NCI-H2081 (cell line): ENCODE measurements around the gene CCDC66.
"Not testable (repeated sequence)": the region's sequence is repeated elsewhere in the genome, so short reads cannot be mapped to it uniquely, and the experiment has no call there.

ENCODE experiments used
- DNase-seq, 2 experiments: peaks; one replicate each; lab custom pipeline; 2025; lab: John Stamatoyannopoulos, UW

CCDC66 gene

DNA sequence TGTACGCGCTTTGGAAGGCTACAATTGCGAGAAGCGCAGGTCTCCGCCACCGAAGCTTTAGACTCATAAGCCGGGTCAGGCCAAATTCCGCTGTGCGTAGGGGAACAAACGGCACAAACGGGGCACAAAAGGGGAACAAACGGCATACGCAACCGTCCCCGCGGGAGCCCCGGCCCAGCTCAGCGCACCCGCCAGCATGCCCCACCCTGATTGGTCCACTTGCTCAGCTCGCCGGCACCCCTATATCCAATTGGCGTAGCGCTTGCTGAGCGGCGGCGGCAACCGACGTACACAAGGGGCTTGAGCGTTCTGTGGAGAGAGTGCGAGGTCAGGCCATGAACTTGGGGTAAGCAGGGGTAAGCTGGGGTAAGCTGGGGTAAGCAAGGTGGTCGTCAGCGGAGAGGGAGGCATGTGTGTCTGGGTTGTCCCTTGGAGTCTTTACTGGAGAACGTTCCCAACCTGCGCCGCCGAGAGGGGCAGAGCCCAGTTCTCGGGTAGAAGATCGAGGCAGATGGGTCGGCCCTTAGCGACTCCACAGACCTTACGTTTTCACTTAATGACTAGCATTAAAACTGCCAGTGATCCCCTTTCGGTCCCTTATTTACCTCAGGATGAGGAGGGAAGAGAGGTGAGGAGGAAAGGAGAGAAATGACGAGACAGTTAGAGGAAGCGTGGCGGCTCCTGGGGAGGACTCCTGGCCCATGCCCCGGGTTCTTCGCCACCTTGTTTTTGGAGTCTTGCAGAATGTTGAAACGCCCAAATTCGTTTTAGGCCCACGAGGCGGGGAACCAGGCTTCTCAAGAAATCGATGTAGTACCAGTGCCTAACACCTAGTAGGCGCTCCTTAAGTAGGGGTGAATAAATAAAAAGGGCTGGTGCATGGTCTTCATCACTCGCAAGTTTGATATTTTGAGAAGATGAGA lies at the start of gene CCDC66:
Gene CCDC66 (plus strand): TSS at position 268 of the 923 bp plus-strand sequence. CDS start 68 bp downstream, at position 336.
- DNase-seq: peak; percentile 73 to 85

DNA sequence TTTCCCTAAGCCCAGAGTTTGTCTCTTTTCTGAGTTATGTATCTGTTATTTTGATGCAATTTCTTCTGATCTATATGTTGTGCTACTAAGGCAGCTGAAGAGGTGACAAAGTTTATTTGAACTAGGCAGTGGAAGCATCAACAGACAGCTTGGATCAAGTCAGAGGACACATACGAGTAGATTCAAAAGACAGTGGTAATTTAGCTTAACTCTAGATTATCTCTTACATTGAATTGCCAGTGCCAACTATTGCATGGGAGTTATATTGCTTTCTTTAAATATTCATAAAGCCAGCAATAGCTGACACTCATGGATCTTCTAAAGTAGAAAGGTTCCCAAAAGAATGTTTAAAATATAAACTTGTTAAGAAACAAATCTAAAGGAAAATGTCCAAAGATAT lies 37.3 kb upstream of the CCDC66 start:
- no peak for DNase-seq

DNA sequence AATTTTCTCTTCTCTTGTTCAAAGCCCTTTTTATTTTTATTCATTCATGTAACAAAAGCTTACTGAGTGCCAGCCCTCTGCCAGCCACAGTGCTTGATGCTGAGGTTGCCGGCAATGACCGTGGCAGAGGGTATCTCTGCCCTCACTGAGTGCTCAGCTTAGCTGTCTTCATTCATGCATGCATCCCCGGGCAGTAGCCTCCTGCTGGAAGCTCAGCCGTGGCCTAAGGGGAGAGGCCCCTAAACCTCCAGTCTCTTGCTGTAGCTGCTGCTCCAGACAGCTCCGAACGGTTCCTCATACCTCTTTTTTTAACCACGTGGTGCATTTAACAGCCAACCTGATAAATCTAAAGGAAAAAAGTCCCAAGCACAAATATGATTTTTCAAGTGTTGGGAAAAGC lies 34.6 kb upstream of the CCDC66 start:
- no peak for DNase-seq

DNA sequence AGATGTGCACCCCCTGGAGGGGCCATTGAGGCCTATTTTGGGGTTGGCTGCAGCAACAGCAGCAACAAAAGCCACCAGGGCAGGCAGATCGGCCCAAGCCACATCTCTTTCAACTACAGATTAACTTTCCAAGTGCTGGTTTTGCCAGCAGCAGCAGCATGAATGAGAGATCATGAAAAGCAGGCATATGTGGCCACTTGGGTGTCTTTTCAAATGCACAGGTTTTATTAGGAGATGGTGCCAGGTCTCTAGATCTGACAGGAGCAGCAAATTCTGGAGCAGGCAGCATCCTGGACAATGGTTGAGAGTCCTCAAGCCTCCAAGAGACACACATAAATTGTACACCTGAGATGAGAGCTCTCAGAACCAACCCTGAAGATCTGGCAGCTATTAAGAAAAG lies 31.7 kb upstream of the CCDC66 start:
- no peak for DNase-seq

DNA sequence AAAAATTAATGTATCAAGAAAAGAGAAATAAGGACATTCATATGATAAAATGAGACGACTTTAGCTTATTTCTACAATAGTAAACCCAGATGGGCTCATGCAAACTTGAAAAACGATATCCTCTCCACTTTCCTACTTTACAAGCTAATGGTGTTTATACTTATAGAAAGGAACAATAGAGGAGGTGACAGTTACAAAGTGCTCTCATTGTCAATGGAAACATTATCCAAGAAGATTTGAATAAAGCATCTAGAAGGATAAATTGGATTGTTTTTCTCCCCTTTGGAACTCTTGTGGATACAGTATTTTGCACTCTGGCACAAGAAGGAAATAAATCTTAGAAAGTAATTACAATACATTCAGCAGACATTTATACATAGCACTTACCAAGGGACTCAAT lies 20.2 kb upstream of the CCDC66 start:
- DNase-seq: peak in 1 of 2 experiments; percentile 7

DNA sequence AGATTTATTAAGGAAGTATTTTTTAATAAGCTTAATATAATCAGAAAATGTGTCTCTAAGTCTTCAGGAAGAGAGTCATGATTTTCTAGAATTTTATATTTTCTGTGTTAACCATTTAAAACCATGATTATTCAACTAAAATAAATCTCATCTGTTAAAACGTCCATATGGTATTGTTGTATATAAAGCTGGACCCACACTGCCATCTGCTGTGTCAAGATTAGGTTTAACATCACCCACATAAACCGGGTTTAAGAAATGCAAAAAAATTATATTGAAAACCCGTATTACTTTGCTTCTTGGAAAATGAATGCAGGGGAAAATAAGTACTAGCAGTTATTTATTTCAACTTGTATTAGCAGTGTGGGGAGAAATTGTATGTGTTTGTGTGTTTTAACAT lies 9.5 kb upstream of the CCDC66 start:
- no peak for DNase-seq

DNA sequence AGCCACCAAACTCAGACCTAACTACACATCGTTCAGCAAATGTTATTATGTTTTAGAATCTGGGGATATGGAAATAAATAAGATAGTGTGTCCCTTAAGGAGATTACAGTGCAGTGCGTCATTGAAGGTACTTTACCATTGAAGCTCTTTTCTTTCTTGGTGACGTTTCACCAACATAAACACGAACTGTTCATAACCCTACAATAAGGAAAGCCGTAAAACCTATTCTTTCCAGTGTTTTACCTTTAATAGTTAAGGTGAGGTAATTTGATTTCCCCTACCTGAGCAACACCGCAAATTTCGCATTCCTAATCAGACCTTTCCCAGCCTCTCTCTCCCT lies 826 bp downstream of the CCDC66 start:
- DNase-seq: no peak

DNA sequence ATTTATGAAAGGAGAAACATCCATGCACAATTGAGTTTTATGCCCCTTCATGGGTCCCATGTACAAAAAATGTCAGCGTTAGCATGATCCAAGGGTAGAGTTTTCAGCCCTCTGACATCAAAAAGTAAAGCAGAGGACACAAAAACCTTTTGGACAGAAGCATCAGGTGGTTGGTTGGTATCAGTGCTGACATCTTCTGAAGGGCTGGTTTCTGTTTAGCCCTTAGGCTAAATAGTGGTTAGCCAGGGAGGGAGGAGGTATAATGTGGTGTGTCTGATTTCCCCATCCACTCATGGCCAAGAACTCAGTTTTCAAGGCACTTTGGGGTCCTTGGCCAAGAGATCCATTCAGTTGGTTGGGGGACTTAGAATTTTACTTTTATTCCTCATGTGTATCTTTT lies 16.5 kb downstream of the CCDC66 start:
- no peak for DNase-seq

DNA sequence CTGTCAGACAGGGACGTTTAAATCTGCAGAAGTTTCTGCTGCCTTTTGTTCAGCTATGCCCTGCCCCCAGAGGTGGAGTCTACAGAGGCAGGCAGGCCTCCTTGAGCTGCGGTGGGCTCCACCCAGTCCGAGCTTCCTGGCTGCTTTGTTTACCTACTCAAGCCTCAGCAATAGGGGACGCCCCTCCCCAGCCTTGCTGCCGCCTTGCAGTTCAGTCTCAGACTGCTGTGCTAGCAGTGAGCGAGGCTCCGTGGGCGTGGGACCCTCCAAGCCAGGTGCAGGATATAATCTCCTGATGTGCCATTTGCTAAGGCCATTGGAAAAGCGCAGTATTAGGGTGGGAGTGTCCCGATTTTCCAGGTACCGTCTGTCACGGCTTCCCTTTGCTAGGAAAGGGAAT lies 25.0 kb downstream of the CCDC66 start:
- DNase-seq: not testable (repeated sequence)

DNA sequence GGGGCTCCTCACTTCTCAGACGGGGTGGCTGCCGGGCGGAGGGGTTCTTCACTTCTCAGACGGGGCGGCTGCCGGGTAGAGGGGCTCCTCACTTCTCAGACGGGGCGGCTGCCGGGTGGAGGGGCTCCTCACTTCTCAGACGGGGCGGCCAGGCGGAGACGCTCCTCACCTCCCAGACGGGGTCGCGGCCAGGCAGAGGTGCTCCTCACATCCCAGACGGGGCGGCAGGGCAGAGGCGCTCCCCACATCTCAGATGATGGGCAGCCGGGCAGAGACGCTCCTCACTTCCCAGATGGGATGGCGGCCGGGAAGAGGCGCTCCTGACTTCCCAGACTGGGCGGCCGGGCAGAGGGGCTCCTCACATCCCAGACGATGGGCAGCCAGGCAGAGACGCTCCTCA lies 27.3 kb downstream of the CCDC66 start:
- DNase-seq: not testable (repeated sequence)

DNA sequence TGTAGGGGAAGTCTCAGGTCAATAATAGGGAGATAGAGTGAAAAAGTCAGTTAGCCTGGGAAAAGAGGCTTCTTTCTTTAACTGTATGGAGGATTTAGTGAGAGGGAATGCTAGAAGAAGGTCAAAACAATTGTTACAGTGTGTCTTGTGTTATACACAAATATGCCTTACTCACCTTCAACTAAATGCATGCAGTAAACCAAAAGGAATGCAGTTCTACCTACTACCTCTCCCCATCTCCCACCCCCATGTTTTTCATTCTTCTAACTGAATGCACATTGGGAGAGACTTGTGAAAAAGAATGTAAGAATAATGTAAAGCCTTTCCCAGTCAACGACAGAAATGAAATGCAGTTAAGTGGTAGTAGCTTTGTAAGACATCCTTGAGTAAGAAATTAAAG lies 33.8 kb downstream of the CCDC66 start:
- DNase-seq: no peak

DNA sequence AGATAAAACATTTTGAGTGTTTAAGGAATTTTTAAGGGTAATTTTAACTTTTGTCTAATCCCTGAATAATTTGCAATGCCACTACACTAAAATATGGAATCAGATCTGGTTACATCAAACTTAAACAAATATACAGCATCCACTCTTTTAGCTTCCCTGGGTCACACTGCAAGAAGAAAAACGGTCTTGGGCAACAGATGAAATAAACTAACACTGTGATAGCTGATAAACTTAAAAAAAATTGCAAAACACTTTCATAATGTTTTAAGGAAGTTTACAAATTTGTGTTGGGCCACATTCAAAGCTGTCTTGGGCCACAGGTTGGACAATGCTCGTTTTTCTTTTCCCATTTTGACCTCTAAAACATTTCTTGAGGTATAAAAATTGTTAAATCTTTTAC lies 34.3 kb downstream of the CCDC66 start:
- DNase-seq: no peak

DNA sequence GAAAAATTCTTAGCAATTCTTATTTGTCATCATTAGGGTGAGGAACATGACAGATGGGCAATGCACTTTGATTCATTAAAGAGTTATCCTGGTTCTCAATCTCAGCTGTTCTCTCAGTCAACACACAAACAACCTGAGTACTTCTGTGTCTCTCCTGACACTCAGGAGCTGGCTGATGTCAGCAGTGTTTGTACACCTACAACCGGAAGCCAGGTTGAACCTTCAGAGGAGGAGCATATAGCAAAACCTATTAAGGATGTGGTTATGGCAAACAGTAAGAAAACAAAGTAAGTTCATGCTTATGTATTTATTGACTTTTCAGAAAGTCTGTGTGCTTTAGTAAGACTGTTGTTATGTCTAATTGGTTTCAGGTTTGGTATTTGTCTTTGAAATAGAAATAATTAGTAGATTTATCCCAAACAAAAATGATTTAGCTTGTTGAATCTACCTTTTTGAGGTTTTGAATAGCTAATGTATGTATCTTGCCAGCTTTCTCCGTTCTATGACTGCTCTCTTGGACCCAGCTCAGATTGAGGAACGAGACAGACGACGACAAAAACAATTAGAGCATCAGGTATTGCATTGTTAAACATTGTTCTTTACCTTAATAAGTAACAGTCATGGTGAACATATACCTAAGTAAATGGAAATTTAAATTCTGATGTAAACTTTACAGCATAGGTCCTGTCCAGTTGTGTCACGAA lies 36.6 kb downstream of the CCDC66 start:
- no peak for DNase-seq

DNA sequence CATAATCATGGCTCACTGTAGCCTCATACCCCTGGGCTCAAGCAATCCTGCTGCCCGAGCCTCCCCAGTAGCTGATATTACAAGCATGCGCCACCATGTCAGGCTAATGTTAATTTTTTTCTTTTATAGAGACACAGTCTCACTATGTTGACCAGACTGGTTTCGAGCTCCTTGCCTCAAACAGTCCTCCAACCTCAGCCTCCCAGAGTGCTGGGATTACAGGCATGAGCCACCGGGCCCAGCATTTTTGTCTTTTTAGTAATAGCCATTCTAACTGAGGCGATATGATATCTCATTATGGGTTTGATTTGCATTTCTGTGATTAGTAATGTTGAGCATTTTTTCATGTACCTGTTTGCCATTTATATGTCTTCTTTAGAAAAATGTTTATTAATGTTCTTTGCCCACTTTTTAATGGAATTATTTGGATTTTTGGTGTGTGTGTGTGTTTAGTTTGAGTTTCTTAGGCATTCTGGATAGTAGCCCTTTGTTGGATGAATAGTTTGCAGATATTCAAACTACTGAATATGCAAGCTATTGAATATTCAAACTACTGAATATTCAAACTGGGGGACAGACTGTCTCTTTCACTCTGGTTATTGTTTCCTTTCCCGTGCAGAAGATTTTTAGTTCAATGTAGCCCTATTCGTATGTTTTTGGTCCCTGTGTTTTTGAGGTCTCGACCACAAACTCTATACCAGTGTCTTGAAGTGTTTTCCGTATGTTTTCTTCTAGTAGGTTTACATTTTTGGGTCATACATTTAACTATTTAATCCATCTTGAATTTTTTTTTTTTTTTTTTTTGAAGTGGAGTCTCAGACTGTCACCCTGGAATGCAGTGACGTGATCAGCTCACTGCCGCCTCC lies 39.2 kb downstream of the CCDC66 start:
- no peak for DNase-seq

DNA sequence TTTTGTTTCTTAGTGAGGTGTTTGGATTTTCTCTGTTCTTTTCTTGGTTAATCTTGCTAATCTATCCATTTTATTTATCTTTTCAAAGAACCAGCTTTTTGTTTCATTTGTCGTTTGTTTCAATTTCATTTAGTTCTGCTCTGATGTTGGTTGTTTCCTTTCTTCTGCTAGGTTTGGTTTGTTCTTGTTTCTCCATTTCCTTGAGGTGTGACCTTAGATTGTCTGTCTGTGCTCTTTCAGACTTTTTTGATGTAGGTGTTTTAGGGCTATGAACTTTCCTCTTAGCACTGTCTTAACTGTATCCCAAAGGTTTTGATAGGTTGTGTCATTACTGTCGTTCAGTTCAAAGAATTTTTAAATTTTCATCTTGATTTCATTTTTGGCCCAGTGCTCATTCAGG lies 51.5 kb downstream of the CCDC66 start:
- DNase-seq: not testable (repeated sequence)

DNA sequence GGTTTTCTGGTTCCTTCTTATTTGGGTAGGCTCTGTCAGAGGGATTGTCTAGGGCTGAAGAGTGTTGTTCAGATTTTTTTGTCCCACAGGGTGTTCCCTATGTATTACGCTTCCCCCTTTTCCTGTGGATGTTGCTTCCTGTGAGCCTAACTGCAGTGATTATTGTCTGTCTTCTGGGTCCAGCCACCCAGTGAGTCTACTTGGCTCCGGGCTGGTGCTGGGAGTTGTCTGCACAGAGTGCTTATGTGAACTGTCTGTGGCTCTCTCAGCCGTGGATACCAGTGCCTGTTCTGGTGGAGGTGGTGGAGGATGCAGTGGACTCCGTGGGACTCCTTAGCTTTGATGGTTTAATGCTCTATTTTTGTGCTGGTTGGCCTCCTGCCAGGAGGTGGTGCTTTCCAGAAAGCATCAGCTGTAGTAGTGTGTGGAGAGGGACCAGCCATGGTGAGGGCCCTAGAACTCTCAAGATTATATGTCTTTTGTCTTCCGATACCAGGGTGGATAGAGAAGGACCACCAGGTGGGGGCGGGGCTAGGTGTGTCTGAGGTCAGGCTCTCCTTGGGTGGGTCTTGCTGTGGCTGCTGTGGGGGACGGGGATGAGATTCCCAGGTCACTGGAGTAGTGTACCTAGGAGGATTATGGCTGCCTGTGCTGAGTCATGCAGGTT lies 53.8 kb downstream of the CCDC66 start:
- no peak for DNase-seq

DNA sequence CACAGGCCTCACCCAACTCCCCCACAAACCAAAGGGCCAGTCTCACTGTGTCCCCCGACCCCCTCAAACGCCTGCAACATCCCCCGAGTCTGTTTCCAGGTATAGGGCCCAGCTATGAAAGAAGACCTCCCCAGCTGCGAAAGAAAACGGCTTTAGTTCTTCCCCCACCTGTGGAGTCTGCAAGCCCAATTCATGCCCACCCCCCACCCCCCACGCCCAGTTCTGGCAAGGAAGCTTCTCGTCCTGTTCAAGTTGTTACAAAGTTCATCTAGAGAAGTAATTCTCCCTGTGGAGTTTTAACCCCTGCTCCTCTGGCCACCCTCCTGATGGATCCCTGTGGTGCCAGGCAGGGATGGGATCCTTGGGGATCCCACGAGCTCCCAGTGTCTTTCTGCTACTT lies 54.4 kb downstream of the CCDC66 start:
- no peak for DNase-seq

DNA sequence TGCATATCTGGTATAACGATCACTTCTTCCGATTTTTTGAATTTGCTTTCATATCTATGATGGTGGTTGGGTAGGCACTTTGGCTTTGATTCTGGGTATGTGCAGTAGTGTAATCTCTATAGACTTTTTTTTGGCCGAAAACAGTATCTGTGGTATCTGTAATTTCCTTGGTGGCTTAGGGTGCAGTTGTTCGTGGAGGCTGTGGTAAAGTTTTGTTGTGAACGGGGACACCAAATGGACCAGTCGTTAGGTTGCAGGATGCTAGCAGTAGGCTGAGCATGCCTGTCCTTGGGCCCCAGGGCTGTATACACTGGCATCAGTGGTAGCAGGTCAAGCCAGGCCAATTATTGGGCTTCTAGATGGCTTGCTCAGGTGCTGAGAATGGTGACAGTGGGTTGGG lies 55.2 kb downstream of the CCDC66 start:
- no peak for DNase-seq

DNA sequence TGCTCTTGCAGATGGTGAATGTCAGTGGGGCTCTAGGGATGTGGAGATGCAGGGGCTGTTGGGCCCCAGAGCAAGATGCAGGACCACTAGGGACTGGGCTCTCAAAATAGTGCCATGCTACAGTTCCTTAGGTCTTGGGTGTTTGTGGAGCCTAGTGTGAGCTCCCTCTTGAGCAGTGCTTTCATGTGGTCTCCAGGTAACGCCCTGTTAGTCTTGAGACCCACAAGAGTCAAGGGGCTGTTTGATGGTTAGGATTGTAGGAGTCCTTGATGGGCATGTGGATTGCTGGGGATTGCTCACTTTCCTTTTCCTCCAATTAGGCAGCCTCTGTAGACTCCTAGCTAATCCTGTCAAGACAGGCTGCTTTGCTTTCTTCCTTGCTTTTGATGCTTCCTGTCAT lies 56.0 kb downstream of the CCDC66 start:
- no peak for DNase-seq

DNA sequence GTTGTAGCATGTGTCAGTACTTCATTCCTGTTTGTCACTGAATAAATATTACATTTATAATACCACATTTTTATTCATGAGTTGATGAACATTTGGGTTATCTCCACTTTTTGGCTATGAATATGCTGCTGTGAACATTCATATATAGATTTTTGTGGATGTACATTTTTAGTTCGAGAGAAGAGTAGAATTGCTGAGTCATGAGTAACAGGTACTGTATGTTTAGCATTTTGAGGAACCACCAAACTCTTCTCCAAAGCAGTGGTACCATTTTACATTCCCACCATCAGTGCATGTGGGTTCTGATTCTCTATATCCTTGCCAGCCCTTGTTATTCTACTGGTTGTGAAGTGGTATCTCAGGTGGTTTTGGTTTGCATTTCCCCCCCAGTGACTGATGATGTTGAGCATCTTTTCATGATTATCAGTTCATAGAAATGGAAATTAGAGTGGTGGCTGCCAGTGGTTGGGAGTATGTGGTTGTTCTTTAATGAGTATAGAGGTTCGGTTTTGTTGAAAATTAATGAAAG lies 59.6 kb downstream of the CCDC66 start:
- no peak for DNase-seq

DNA sequence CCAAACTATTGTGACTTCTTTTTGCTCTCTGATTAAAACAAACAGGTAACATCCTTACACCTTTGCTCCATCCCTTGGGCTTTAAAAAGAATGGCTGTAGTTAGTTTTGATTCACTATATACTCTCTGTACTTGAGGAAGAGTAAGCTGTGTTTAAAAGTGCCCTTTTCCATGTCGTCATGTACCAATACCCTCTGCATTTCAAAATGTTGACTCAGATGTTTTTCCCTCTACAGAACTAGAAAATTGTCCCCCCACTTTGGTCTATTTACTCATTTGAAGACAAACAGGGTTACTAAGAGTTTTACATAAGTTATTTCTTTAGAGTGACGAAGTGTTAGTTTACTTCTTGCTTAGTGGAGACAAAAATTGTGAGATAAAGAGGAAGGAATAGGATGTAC lies 63.4 kb downstream of the CCDC66 start:
- no peak for DNase-seq

DNA sequence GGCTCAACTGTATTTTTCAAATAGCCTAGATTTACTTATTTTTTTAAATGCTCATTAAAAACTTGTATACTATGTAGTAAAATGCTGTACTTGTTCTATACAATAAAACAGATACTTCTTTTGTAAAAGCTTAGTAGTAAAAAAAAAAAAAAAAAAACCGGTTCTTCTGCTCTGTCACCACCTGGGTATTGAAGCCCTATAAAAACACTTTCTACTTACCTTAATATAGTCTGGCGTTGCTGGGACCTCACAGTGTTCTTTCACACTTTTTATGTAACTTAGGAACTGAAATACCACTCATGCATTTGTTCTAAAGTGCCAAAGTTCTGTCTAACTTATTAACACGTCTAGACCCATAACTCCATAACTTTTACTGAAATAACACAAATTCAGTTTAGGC lies 64.7 kb downstream of the CCDC66 start:
- no peak for DNase-seq
